ENCODE data around the gene FNDC3B. TPM values are rescaled to one million over a fixed set of nuclear protein-coding genes. Genes with fewer than 3 reads are reported as not detected.

The FNDC3B gene
- total and polyA plus RNA-seq, 12 donors = 9.7 to 118 (median 85.0) TPM

DNA sequence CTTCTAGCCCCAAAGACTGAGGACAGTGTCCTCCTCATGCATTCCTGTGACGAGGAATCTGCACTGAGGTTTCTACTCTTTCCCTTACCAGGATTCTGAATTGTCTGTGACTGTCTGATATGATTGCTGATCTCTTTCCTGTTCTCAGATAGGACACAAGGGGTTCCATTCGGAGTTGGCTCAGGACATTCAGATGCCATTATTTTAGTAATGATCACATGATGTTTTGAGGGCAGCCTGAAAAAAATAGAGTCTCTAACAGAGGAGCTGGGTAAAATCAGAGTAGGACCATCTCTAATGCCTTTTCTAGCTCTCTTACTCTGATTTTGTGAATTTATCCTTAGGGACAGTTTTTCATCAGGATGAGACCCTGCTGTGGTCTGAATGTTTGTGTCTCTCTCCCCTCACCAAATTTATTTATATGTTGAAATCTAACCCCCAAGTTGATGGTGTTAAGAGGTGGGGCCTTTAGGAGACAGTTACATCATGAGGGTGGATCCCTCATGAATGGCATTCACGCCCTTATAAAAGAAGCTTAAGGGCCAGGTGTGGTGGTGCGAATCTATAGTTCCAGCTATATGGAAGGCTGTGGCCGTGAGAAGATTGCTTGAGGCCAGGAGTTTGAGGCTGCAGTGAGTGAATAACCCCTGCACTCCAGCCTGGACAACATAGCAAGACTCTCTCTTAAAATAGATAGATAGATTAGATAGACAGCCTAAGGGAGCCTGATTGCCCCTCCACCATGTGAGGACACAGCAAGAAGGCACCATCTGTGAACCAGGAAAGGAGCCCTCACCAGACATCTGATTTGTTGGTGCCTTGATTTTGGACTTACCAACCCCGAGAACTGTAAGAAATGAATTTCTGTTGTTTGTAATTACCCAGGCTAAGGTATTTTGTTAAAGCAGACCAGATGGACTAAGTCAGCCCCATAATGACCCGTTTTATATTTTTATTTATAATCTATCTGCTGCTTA is 24.4 kb downstream of the FNDC3B start:
- no peaks in the 10 kb centered on the region for H3K9me3 ChIP-seq
- TF ChIP-seq, protein P1, sequence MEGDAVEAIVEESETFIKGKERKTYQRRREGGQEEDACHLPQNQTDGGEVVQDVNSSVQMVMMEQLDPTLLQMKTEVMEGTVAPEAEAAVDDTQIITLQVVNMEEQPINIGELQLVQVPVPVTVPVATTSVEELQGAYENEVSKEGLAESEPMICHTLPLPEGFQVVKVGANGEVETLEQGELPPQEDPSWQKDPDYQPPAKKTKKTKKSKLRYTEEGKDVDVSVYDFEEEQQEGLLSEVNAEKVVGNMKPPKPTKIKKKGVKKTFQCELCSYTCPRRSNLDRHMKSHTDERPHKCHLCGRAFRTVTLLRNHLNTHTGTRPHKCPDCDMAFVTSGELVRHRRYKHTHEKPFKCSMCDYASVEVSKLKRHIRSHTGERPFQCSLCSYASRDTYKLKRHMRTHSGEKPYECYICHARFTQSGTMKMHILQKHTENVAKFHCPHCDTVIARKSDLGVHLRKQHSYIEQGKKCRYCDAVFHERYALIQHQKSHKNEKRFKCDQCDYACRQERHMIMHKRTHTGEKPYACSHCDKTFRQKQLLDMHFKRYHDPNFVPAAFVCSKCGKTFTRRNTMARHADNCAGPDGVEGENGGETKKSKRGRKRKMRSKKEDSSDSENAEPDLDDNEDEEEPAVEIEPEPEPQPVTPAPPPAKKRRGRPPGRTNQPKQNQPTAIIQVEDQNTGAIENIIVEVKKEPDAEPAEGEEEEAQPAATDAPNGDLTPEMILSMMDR (IDR thresholded peaks at IDR 0.05) = no peak
- no peak for DNase-seq
- 73 to 81% methylated on average over 7 of the region's 7 CpGs for WGBS, 2 donors
- H3K4me1 ChIP-seq = peaks cover 9 to 98% (median 89%) of the 10 kb centered on the region in 9 donors
- intact Hi-C loops (cut with DNase I) = no loop called here
- no peaks in the 10 kb centered on the region for H3K27me3 ChIP-seq
- H3K4me3 ChIP-seq = no peak overlapping the region
- no peak for ATAC-seq
- H3K36me3 ChIP-seq = peaks cover 0 to 24% (median 0%) of the 10 kb centered on the region in 9 donors
- H3K27ac ChIP-seq = peak overlapping the region in 3 of 10 donors; percentile 5 to 39 (median 35)

DNA sequence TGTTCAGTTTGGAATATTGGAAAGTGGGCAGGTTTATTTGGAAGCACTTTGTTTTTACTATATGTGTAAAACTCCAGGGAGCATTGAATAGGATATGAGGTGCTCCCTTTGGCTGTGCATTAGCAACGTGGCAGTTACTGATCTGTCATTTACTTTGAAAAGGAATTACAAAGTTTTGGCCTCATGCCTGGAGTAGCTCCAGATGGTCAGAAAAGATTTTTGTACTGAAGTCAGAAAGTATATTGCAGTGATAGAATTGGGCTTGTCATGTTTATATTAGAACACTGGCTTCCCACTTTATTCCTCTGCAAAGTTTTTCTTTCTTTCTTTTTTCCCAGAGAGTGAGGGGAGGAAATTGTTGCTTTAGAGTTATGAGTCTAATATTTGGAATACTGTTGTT is 26.1 kb downstream of the FNDC3B start:
- WGBS, 2 donors = 5 to 6% methylated on average over 1 of the region's 1 CpG
- H3K9me3 ChIP-seq = no peaks in the 10 kb centered on the region
- TF ChIP-seq, protein P1 (IDR thresholded peaks at IDR 0.05) = no peak
- H3K4me1 ChIP-seq = peaks cover 7 to 99% (median 89%) of the 10 kb centered on the region in 9 donors
- DNase-seq (no peak), ATAC-seq (peak in 3 of 8 donors; percentile 14 to 41 (median 30))
- no peak overlapping the region for H3K4me3 ChIP-seq
- H3K27me3 ChIP-seq = no peaks in the 10 kb centered on the region
- peak overlapping the region in 4 of 10 donors; percentile 1 to 45 (median 34) for H3K27ac ChIP-seq
- intact Hi-C loops (cut with DNase I) = no loop called here
- peaks cover 0 to 20% (median 0%) of the 10 kb centered on the region in 9 donors for H3K36me3 ChIP-seq

- Histone ChIP-seq H3K27me3 (no peaks in the 10 kb centered on the region), H3K9me3 (no peaks in the 10 kb centered on the region), H3K4me1 (peaks cover 6 to 99% (median 89%) of the 10 kb centered on the region in 9 donors), H3K36me3 (peaks cover 0 to 16% (median 0%) of the 10 kb centered on the region in 9 donors), H3K4me3 (no peak overlapping the region), H3K27ac (peak overlapping the region in 6 of 10 donors; percentile 1 to 45 (median 32))
- 51 to 55% methylated on average over 7 of the region's 7 CpGs for WGBS, 2 donors
- ATAC-seq (peak in 4 of 8 donors; percentile 12 to 56 (median 30)), DNase-seq (no peak)
- TF ChIP-seq, protein P1 (IDR thresholded peaks at IDR 0.05) = no peak
- intact Hi-C loops (cut with DNase I) = no loop called here
These were observed 26.8 kb downstream of the FNDC3B start for GRCh38 chr3:172065967-172066762.

Measured in heart right ventricle (tissue), 16 donors.